IMR-90 (cell line): ENCODE results near the gene STX18. TPM values are rescaled to one million over a fixed set of nuclear protein-coding genes. Genes with fewer than 3 reads are reported as not detected.

ENCODE experiments used
- ATAC-seq: fragments of 200-7000 bp; cut with Tn5 transposase; 2 replicates; pipeline ENCODE4 v1.9.1; 2020; ENCODE audit warnings: low read depth, mild to moderate bottlenecking, moderate library complexity
- BruUV-seq: library from RNA; stranded (reverse); fragments of 400-500 nt; replicated peaks from 2 replicates; lab custom pipeline; 2021; lab: Mats Ljungman, UMichigan
- CTCF ChIA-PET: fragments of 300-600 bp; formaldehyde crosslinking; extraction: SDS; loops from one replicate; lab custom pipeline; 2021; ENCODE audit warnings: antibody characterized with exemption; lab: Yijun Ruan, JAX
- POLR2A ChIA-PET: fragments of 300-600 bp; sonication (Branson Sonifier 250); formaldehyde crosslinking; loops from one replicate; lab custom pipeline; 2022; ENCODE audit warnings: antibody characterized with exemption; ENCODE audit not compliant: unreplicated experiment; lab: Charles Lee
- DNase-seq: peaks from one replicate; pipeline ENCODE4 v3.0.0; 2013
- H2AFZ ChIP-seq: replicated peaks from 2 replicates; pipeline ENCODE3; 2013; ENCODE audit warnings: low read length, mild to moderate bottlenecking; ENCODE audit not compliant: poor library complexity
- H2AK5ac ChIP-seq: 2 replicates; pipeline ENCODE4 v1.6.1; 2013; ENCODE audit warnings: low read depth, low read length, inconsistent platforms
- H2AK9ac ChIP-seq: replicated peaks from 2 replicates; pipeline ENCODE3; 2013; ENCODE audit warnings: mild to moderate bottlenecking, low read depth, low read length, moderate library complexity; ENCODE audit not compliant: poor library complexity
- H2BK120ac ChIP-seq: 2 replicates; pipeline ENCODE4 v1.6.1; 2013; ENCODE audit warnings: low read depth, low read length, inconsistent platforms
- H2BK15ac ChIP-seq: 3 replicates; pipeline ENCODE4 v1.6.1; 2013; ENCODE audit warnings: low read depth, low read length, inconsistent platforms
- H2BK20ac ChIP-seq: 2 replicates; pipeline ENCODE4 v1.6.1; 2013; ENCODE audit warnings: low read depth, mild to moderate bottlenecking, inconsistent platforms, low read length, moderate library complexity
- H2BK5ac ChIP-seq: 2 replicates; pipeline ENCODE4 v1.6.1; 2013; ENCODE audit warnings: mild to moderate bottlenecking, low read depth, low read length, inconsistent platforms; ENCODE audit not compliant: poor library complexity, severe bottlenecking
- H3K14ac ChIP-seq: replicated peaks from 2 replicates; pipeline ENCODE4 v1.6.1; 2013; ENCODE audit warnings: low read depth, low read length, inconsistent platforms
- H3K18ac ChIP-seq: 2 replicates; pipeline ENCODE4 v1.6.1; 2013; ENCODE audit warnings: low read depth, low read length, control low read depth
- H3K23ac ChIP-seq: 2 replicates; pipeline ENCODE4 v1.6.1; 2013; ENCODE audit warnings: low read depth, low read length, inconsistent platforms
- H3K27ac ChIP-seq: 2 replicates; pipeline ENCODE4 v1.5.1; 2013; ENCODE audit warnings: mild to moderate bottlenecking, control low read depth, low read length; ENCODE audit not compliant: insufficient read depth
- H3K27me3 ChIP-seq: 2 replicates; pipeline ENCODE4 v1.6.1; 2013; ENCODE audit warnings: low read length; ENCODE audit not compliant: control insufficient read depth, insufficient read depth
- H3K36me3 ChIP-seq: 2 replicates; pipeline ENCODE4 v1.6.1; 2013; ENCODE audit warnings: low read length, mixed read lengths; ENCODE audit not compliant: control insufficient read depth, insufficient read depth
- H3K4ac ChIP-seq: 2 replicates; pipeline ENCODE4 v1.6.1; 2013; ENCODE audit warnings: low read depth, low read length, inconsistent platforms
- H3K4me1 ChIP-seq: 2 replicates; pipeline ENCODE4 v1.6.1; 2013; ENCODE audit warnings: low read length, mixed read lengths; ENCODE audit not compliant: control insufficient read depth, insufficient read depth
- H3K4me2 ChIP-seq: 2 replicates; pipeline ENCODE4 v1.6.1; 2013; ENCODE audit warnings: low read depth, mild to moderate bottlenecking, control low read depth, low read length, moderate library complexity
- H3K4me3 ChIP-seq: 2 replicates; pipeline ENCODE4 v1.5.1; 2013; ENCODE audit warnings: low read depth, mild to moderate bottlenecking, control low read depth, low read length, moderate library complexity; ENCODE audit not compliant: insufficient read depth
- H3K56ac ChIP-seq: 2 replicates; pipeline ENCODE4 v1.6.1; 2013; ENCODE audit warnings: low read length, inconsistent platforms; ENCODE audit not compliant: insufficient read depth; ENCODE audit errors: extremely low read depth
- H3K79me1 ChIP-seq, 2 experiments: 2 replicates each; pipeline ENCODE4 v1.6.1; 2013; ENCODE audit warnings: low read length in 2 of 2, inconsistent platforms in 1 of 2, low read depth in 1 of 2
- H3K9ac ChIP-seq: 2 replicates; pipeline ENCODE4 v1.6.1; 2013; ENCODE audit warnings: low read depth, low read length, control low read depth
- H3K9me1 ChIP-seq: 2 replicates; pipeline ENCODE4 v1.6.1; 2013; ENCODE audit warnings: low read length, inconsistent platforms; ENCODE audit not compliant: insufficient read depth
- H3K9me3 ChIP-seq: 2 replicates; pipeline ENCODE4 v1.6.1; 2013; ENCODE audit warnings: low read length; ENCODE audit not compliant: control insufficient read depth, insufficient read depth
- H4K20me1 ChIP-seq: 2 replicates; pipeline ENCODE4 v1.6.1; 2013; ENCODE audit warnings: low read length, inconsistent platforms; ENCODE audit not compliant: insufficient read depth
- H4K5ac ChIP-seq: 2 replicates; pipeline ENCODE4 v1.6.1; 2013; ENCODE audit warnings: mild to moderate bottlenecking, low read depth, low read length, control low read depth
- H4K8ac ChIP-seq, 2 experiments: 2 replicates each; pipeline ENCODE4 v1.6.1; 2013; ENCODE audit warnings: low read depth in 2 of 2, low read length in 2 of 2, control low read depth in 1 of 2, inconsistent platforms in 1 of 2
- H4K91ac ChIP-seq: 2 replicates; pipeline ENCODE4 v1.6.1; 2013; ENCODE audit warnings: low read depth, low read length, inconsistent platforms; ENCODE audit not compliant: insufficient read depth
- RAD21 ChIP-seq: IDR thresholded peaks from 2 replicates; pipeline ENCODE4 v1.6.1; 2012; ENCODE audit warnings: low read length, improper control_type of control experiment
- WGBS, 2 experiments: methylation state at CpG; one replicate each; pipeline versions ENCODE4 v1.1.5 to v1.1.7; 2013; ENCODE audit warnings: missing lambda C conversion rate in 2 of 2; ENCODE audit not compliant: insufficient read length in 1 of 2; ENCODE audit errors: extremely low coverage in 2 of 2; 5-methylcytosine and 5-hydroxymethylcytosine counted together
- dilution Hi-C: fragments of 300-500 bp; cut with HindIII; formaldehyde crosslinking; loops from one replicate; pipeline ENCODE4 v1.14.3; 2018; ENCODE audit warnings: low sequenced_read_pairs; ENCODE audit not compliant: unreplicated experiment
- in situ Hi-C: fragments of 300-500 bp; cut with MboI; formaldehyde crosslinking; loops from 3 replicates; pipeline ENCODE4 v1.14.3; 2019; ENCODE audit warnings: low sequenced_read_pairs, inconsistent platforms, mixed read lengths
- intact Hi-C: fragments of 100-400 bp; cut with micrococcal nuclease; formaldehyde crosslinking; loops from 2 replicates; pipeline ENCODE4 v1.10.0; 2022
- polyA plus RNA-seq, 3 experiments: library from polyadenylated mRNA; depleted of rRNA; stranded (reverse); fragments of >200 nt; gene quantifications; 2 replicates each; pipeline ENCODE4 v1.2.3, GENCODE V29; 2012; ENCODE audit warnings: low replicate concordance in 1 of 3
- total RNA-seq: library from RNA; depleted of rRNA; stranded (reverse); fragments of >200 nt; gene quantifications from 2 replicates; pipeline ENCODE4 v1.2.3, GENCODE V29; 2012

The STX18 gene
- total and polyA plus RNA-seq, 2 of the 4 experiments (the other 2 are of a cell fraction): 20.1 to 23.4 TPM

- H3K27ac ChIP-seq: no peak overlapping the region
- no peaks in the 10 kb centered on the region for H3K9me3 ChIP-seq
- H4K5ac ChIP-seq: no peak overlapping the region
- no peak overlapping the region for H2BK120ac ChIP-seq
- H3K4me1 ChIP-seq: no peaks in the 10 kb centered on the region
- H2BK5ac ChIP-seq: no peak overlapping the region
- H3K18ac ChIP-seq: no peak overlapping the region
- POLR2A ChIA-PET: no interaction called here
- DNase-seq (no peak), ATAC-seq (no peak)
- H4K20me1 ChIP-seq: no peaks in the 10 kb centered on the region
- H4K8ac ChIP-seq: no peak overlapping the region
- no peak overlapping the region for H2AK5ac ChIP-seq
- no peak overlapping the region for H3K56ac ChIP-seq
- no peak overlapping the region for H3K4me3 ChIP-seq
- no peak overlapping the region for H4K91ac ChIP-seq
- BruUV-seq: no TSS peak
- H2BK15ac ChIP-seq: no peak overlapping the region
- dilution Hi-C loops: no loop called here
- WGBS, 2 experiments: 37% methylated on average over 4 of the region's 15 CpGs; no CpG with 5 or more reads in 1 of the 2 experiments
- H3K27me3 ChIP-seq: peaks cover 4% of the 10 kb centered on the region; the same call in 1 of the 2 replicates
- CTCF ChIA-PET: no interaction called here
- no peaks in the 10 kb centered on the region for H3K79me1 ChIP-seq
- intact Hi-C loops: no loop called here
- no peak overlapping the region for H2BK20ac ChIP-seq
- no peak overlapping the region for H3K9ac ChIP-seq
- no peak overlapping the region for H3K14ac ChIP-seq
- H3K4ac ChIP-seq: no peak overlapping the region
- no peak overlapping the region for H3K23ac ChIP-seq
- TF ChIP-seq RAD21: no peak
- H3K9me1 ChIP-seq: 0 out of 2 replicates have a peak, but pooled peaks cover under 1% of the 10 kb centered on the region
- peaks cover 9% of the 10 kb centered on the region for H3K36me3 ChIP-seq
- H2AK9ac ChIP-seq: no peak overlapping the region
- H3K4me2 ChIP-seq: no peak overlapping the region
- in situ Hi-C loops: no loop called here
- no peak overlapping the region for H2AFZ ChIP-seq
Measured at GRCh38 chr4:4411906-4412305, 129.9 kb downstream of the STX18 start.
